Caco-2 (cell line): ENCODE data around the gene NOX5. TPM values are rescaled to one million over a fixed set of nuclear protein-coding genes. Genes with fewer than 3 reads are reported as not detected.
"Not testable (repeated sequence)": the region's sequence is repeated elsewhere in the genome, so short reads cannot be mapped to it uniquely, and the experiment has no call there.

Experiments
- BruUV-seq: library from RNA; stranded (reverse); fragments of 400-500 nt; replicated peaks from 2 replicates; lab custom pipeline; 2021; lab: Mats Ljungman, UMichigan
- CTCF ChIA-PET: fragments of 300-600 bp; sonication (Branson Sonifier 250); formaldehyde crosslinking; loops from one replicate; lab custom pipeline; 2022; ENCODE audit warnings: antibody characterized with exemption; lab: Charles Lee
- POLR2A ChIA-PET: fragments of 300-600 bp; sonication (Branson Sonifier 250); formaldehyde crosslinking; loops from one replicate; lab custom pipeline; 2022; ENCODE audit warnings: antibody characterized with exemption; lab: Charles Lee
- DNase-seq, 2 experiments: peaks; one replicate each; pipeline versions ENCODE4 v3.0.0 to v3.0.0-alpha.2; 2020 to 2022
- H3K27me3 ChIP-seq: replicated peaks from 2 replicates; pipeline ENCODE4 v1.6.0; 2011; ENCODE audit warnings: low read length; ENCODE audit not compliant: control insufficient read depth, insufficient read depth
- H3K36me3 ChIP-seq: 2 replicates; pipeline ENCODE4 v1.5.1; 2011; ENCODE audit warnings: low read length; ENCODE audit not compliant: control insufficient read depth, insufficient read depth
- H3K4me1 ChIP-seq: fragments of 250-450 bp; sonication (Bioruptor Pico); 2 replicates; pipeline ENCODE4 v1.5.1; 2020; ENCODE audit warnings: mild to moderate bottlenecking
- H3K4me3 ChIP-seq: 2 replicates; pipeline ENCODE4 v1.5.1; 2011; ENCODE audit warnings: low read depth, mild to moderate bottlenecking, control low read depth, low read length
- H3K9me3 ChIP-seq: fragments of 250-450 bp; sonication (Bioruptor Pico); 2 replicates; pipeline ENCODE4 v1.5.1; 2020; ENCODE audit warnings: mild to moderate bottlenecking, moderate library complexity
- H3K27ac Mint-ChIP-seq: one replicate; pipeline ENCODE4 v1.8.0; 2022; ENCODE audit warnings: mixed read lengths; ENCODE audit not compliant: unreplicated experiment
- H3K27me3 Mint-ChIP-seq: one replicate; pipeline ENCODE4 v1.8.0; 2022; ENCODE audit warnings: mixed read lengths; ENCODE audit not compliant: insufficient read depth, unreplicated experiment
- H3K36me3 Mint-ChIP-seq: one replicate; pipeline ENCODE4 v1.8.0; 2022; ENCODE audit warnings: mild to moderate bottlenecking, mixed read lengths; ENCODE audit not compliant: insufficient read depth, unreplicated experiment
- H3K4me1 Mint-ChIP-seq: one replicate; pipeline ENCODE4 v1.8.0; 2022; ENCODE audit warnings: low read depth, mixed read lengths; ENCODE audit not compliant: unreplicated experiment
- H3K4me3 Mint-ChIP-seq: one replicate; pipeline ENCODE4 v1.8.0; 2022; ENCODE audit warnings: mild to moderate bottlenecking, moderate library complexity, mixed read lengths; ENCODE audit not compliant: unreplicated experiment
- H3K9me3 Mint-ChIP-seq: one replicate; pipeline ENCODE4 v1.8.0; 2022; ENCODE audit warnings: mixed read lengths; ENCODE audit not compliant: unreplicated experiment
- intact Hi-C: fragments of 100-400 bp; cut with micrococcal nuclease; formaldehyde crosslinking; loops from one replicate; pipeline ENCODE4 v1.10.0; 2022; ENCODE audit not compliant: unreplicated experiment
- total RNA-seq: library from RNA; stranded (reverse); gene quantifications from 2 replicates; pipeline ENCODE4 v1.2.3, GENCODE V29; 2022
- TF ChIP-seq, protein P1 (sequence below), 2 experiments: fragments of 200-600 bp in 1 of 2; IDR thresholded peaks; 1 replicate in 1 of 2; 2 replicates in 1 of 2; pipeline versions ENCODE4 v1.5.1 to v1.8.0; 2011 to 2022; ENCODE audit warnings: antibody characterized with exemption in 1 of 2, control low read depth in 1 of 2, inconsistent platforms in 1 of 2, low read depth in 1 of 2, low read length in 1 of 2, mild to moderate bottlenecking in 1 of 2, moderate library complexity in 1 of 2; ENCODE audit not compliant: insufficient read depth in 1 of 2, severe bottlenecking in 1 of 2, unreplicated experiment in 1 of 2

Gene NOX5
- total RNA-seq, 1 experiment from 2014 or later: 0.05 TPM

- intact Hi-C loops: no loop called here
- TF ChIP-seq, protein P1, sequence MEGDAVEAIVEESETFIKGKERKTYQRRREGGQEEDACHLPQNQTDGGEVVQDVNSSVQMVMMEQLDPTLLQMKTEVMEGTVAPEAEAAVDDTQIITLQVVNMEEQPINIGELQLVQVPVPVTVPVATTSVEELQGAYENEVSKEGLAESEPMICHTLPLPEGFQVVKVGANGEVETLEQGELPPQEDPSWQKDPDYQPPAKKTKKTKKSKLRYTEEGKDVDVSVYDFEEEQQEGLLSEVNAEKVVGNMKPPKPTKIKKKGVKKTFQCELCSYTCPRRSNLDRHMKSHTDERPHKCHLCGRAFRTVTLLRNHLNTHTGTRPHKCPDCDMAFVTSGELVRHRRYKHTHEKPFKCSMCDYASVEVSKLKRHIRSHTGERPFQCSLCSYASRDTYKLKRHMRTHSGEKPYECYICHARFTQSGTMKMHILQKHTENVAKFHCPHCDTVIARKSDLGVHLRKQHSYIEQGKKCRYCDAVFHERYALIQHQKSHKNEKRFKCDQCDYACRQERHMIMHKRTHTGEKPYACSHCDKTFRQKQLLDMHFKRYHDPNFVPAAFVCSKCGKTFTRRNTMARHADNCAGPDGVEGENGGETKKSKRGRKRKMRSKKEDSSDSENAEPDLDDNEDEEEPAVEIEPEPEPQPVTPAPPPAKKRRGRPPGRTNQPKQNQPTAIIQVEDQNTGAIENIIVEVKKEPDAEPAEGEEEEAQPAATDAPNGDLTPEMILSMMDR (IDR thresholded peaks at IDR 0.05; ENCODE audit: insufficient read depth in 1 of 2, low read depth in 1 of 2, low read length in 1 of 2, severe bottlenecking in 1 of 2, unreplicated experiment in 1 of 2): no peak
- H3K27me3 Mint-ChIP-seq: no peaks in the 10 kb centered on the region
- no peak overlapping the region for H3K4me3 Mint-ChIP-seq
- ChIA-PET CTCF (no interaction called here), POLR2A (no interaction called here)
- Histone ChIP-seq H3K9me3 (no peaks in the 10 kb centered on the region; the same call in 1 of the 2 replicates), H3K27me3 (no peaks in the 10 kb centered on the region), H3K4me3 (no peak overlapping the region), H3K36me3 (no peaks in the 10 kb centered on the region), H3K4me1 (no peaks in the 10 kb centered on the region)
- no peak overlapping the region for H3K27ac Mint-ChIP-seq
- H3K4me1 Mint-ChIP-seq: no peaks in the 10 kb centered on the region
- H3K9me3 Mint-ChIP-seq: peaks cover 8% of the 10 kb centered on the region
- no peak for DNase-seq
- no peaks in the 10 kb centered on the region for H3K36me3 Mint-ChIP-seq
- BruUV-seq: no TSS peak
Observed at GRCh38 chr15:69067296-69067695, 52.8 kb downstream of the NOX5 start.

GRCh38 chr15:69068157-69068556 lies 53.7 kb downstream of the NOX5 start:
- Histone ChIP-seq H3K27me3 (no peaks in the 10 kb centered on the region), H3K9me3 (no peaks in the 10 kb centered on the region; the same call in 1 of the 2 replicates), H3K4me3 (no peak overlapping the region), H3K36me3 (no peaks in the 10 kb centered on the region), H3K4me1 (no peaks in the 10 kb centered on the region)
- BruUV-seq: no TSS peak
- no peak overlapping the region for H3K4me3 Mint-ChIP-seq
- ChIA-PET POLR2A (no interaction called here), CTCF (no interaction called here)
- H3K9me3 Mint-ChIP-seq: peaks cover 8% of the 10 kb centered on the region
- no peaks in the 10 kb centered on the region for H3K36me3 Mint-ChIP-seq
- TF ChIP-seq, protein P1 (IDR thresholded peaks at IDR 0.05; ENCODE audit: insufficient read depth in 1 of 2, low read depth in 1 of 2, low read length in 1 of 2, severe bottlenecking in 1 of 2, unreplicated experiment in 1 of 2): no peak
- no peaks in the 10 kb centered on the region for H3K4me1 Mint-ChIP-seq
- intact Hi-C loops: no loop called here
- no peak for DNase-seq
- H3K27me3 Mint-ChIP-seq: no peaks in the 10 kb centered on the region
- no peak overlapping the region for H3K27ac Mint-ChIP-seq

GRCh38 chr15:69069290-69069689 lies 54.8 kb downstream of the NOX5 start:
- H3K9me3 ChIP-seq, H3K36me3 Mint-ChIP-seq, intact Hi-C loops, H3K4me1 Mint-ChIP-seq, BruUV-seq, H3K4me1 ChIP-seq, CTCF ChIA-PET, H3K36me3 ChIP-seq, H3K4me3 ChIP-seq, H3K27ac Mint-ChIP-seq, H3K9me3 Mint-ChIP-seq, DNase-seq, H3K27me3 ChIP-seq, H3K4me3 Mint-ChIP-seq, POLR2A ChIA-PET, H3K27me3 Mint-ChIP-seq: not testable (repeated sequence)

GRCh38 chr15:69069996-69070395 lies 55.5 kb downstream of the NOX5 start:
- Mint-ChIP-seq H3K4me1 (peaks cover 7% of the 10 kb centered on the region), H3K4me3 (no peak overlapping the region), H3K27me3 (no peaks in the 10 kb centered on the region), H3K36me3 (no peaks in the 10 kb centered on the region), H3K9me3 (peaks cover 8% of the 10 kb centered on the region), H3K27ac (no peak overlapping the region)
- no peaks in the 10 kb centered on the region; the same call in 1 of the 2 replicates for H3K9me3 ChIP-seq
- H3K36me3 ChIP-seq: no peaks in the 10 kb centered on the region
- TF ChIP-seq, protein P1 (IDR thresholded peaks at IDR 0.05; ENCODE audit: insufficient read depth in 1 of 2, low read depth in 1 of 2, low read length in 1 of 2, severe bottlenecking in 1 of 2, unreplicated experiment in 1 of 2): no peak
- CTCF ChIA-PET: no interaction called here
- POLR2A ChIA-PET: no interaction called here
- H3K4me3 ChIP-seq: no peak overlapping the region
- no TSS peak for BruUV-seq
- intact Hi-C loops: loop anchor here (5.0 kb wide), 1 partner anchor 92 kb away; the partner anchor contains the start of gene GLCE
- DNase-seq: no peak
- H3K27me3 ChIP-seq: no peaks in the 10 kb centered on the region
- H3K4me1 ChIP-seq: no peaks in the 10 kb centered on the region
